GM11168 (cell line): ENCODE data around the gene ZNF420.
"Not testable (repeated sequence)": the region's sequence is repeated elsewhere in the genome, so short reads cannot be mapped to it uniquely, and the experiment has no call there.

Source experiments
- in situ Hi-C: fragments of 300-500 bp; cut with MboI; formaldehyde crosslinking; loops from one replicate; pipeline ENCODE4 v1.12.0; 2022; ENCODE audit warnings: low sequenced_read_pairs; ENCODE audit not compliant: unreplicated experiment

ZNF420 gene

GRCh38 chr19:37077934-37078716 lies at the start of gene ZNF420:
ZNF420 (plus strand) TSS chr19:37078433; CDS start chr19:37089119, 10,686 bp downstream.
- in situ Hi-C loops = no loop called here

GRCh38 chr19:37045140-37045539 lies 33.1 kb upstream of the ZNF420 start:
- in situ Hi-C loops = no loop called here

- in situ Hi-C loops = no loop called here
Observed at GRCh38 chr19:37055330-37055729, 22.9 kb upstream of the ZNF420 start.

- in situ Hi-C loops = no loop called here
Observed at GRCh38 chr19:37056776-37057175, 21.5 kb upstream of the ZNF420 start.

GRCh38 chr19:37059142-37059541 lies 19.1 kb upstream of the ZNF420 start:
- in situ Hi-C loops = no loop called here

- in situ Hi-C loops = not testable (repeated sequence)
Observed at GRCh38 chr19:37064886-37065285, 13.3 kb upstream of the ZNF420 start.

GRCh38 chr19:37074111-37074510 lies 4.1 kb upstream of the ZNF420 start:
- in situ Hi-C loops = no loop called here

- in situ Hi-C loops = no loop called here
Observed at GRCh38 chr19:37074819-37075362, 3.3 kb upstream of the ZNF420 start.

GRCh38 chr19:37076524-37076923 lies 1.7 kb upstream of the ZNF420 start:
- in situ Hi-C loops = not testable (repeated sequence)

GRCh38 chr19:37077501-37077933 lies 716 bp upstream of the ZNF420 start:
- in situ Hi-C loops = no loop called here

- in situ Hi-C loops = no loop called here
Observed at GRCh38 chr19:37078717-37079032, 442 bp downstream of the ZNF420 start.

- in situ Hi-C loops = no loop called here
Observed at GRCh38 chr19:37079238-37079637, 1.0 kb downstream of the ZNF420 start.

- in situ Hi-C loops = no loop called here
Observed at GRCh38 chr19:37082307-37082706, 4.1 kb downstream of the ZNF420 start.

GRCh38 chr19:37087110-37087509 lies 8.9 kb downstream of the ZNF420 start:
- in situ Hi-C loops = no loop called here

- in situ Hi-C loops = no loop called here
Observed at GRCh38 chr19:37095859-37096258, 17.6 kb downstream of the ZNF420 start.

GRCh38 chr19:37098570-37098969 lies 20.3 kb downstream of the ZNF420 start:
- in situ Hi-C loops = no loop called here

- in situ Hi-C loops = not testable (repeated sequence)
Observed at GRCh38 chr19:37104135-37104534, 25.9 kb downstream of the ZNF420 start.

GRCh38 chr19:37111753-37112152 lies 33.5 kb downstream of the ZNF420 start:
- in situ Hi-C loops = not testable (repeated sequence)

GRCh38 chr19:37114001-37114400 lies 35.8 kb downstream of the ZNF420 start:
- in situ Hi-C loops = no loop called here

GRCh38 chr19:37122093-37122492 lies 43.9 kb downstream of the ZNF420 start:
- in situ Hi-C loops = not testable (repeated sequence)

- in situ Hi-C loops = no loop called here
Observed at GRCh38 chr19:37127999-37128820, 50.0 kb downstream of the ZNF420 start.
